Measurements from ENCODE around the gene ELF3. TPM values are rescaled to one million over a fixed set of nuclear protein-coding genes. Genes with fewer than 3 reads are reported as not detected.
A peak's percentile ranks its signal among the peaks of the same experiment; 100 is the strongest.

Gene ELF3
- total and polyA plus RNA-seq, 2 of the 13 experiments (the other 11 are each of a cell fraction or from before 2014, with no cell fraction given), result 11.5 to 55.1 TPM

DNA sequence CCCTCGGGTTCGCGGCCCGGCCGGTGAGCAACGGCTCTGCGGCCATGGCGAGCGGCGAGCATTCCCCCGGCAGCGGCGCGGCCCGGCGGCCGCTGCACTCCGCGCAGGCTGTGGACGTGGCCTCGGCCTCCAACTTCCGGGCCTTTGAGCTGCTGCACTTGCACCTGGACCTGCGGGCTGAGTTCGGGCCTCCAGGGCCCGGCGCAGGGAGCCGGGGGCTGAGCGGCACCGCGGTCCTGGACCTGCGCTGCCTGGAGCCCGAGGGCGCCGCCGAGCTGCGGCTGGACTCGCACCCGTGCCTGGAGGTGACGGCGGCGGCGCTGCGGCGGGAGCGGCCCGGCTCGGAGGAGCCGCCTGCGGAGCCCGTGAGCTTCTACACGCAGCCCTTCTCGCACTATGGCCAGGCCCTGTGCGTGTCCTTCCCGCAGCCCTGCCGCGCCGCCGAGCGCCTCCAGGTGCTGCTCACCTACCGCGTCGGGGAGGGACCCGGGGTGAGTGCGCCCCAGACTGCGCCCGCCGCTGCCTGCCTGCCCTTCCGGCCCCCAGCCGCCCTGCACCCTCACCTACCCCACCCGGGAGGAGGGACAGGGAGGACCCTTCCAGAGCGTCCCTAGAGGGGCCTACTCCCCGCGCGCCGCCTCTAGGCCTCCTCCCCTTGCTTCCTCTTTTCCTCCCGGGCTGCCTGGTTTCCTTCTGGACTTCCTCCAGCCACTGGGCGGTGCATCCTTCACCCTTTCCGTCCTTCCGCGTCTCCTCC, 27.6 kb upstream of the ELF3 start, which contains the start of gene RNPEP (continued):
- TF ChIP-seq CEBPG (CRISPR knock-in tag; IDR thresholded peaks at IDR 0.05) (no peak), NCOA2 (CRISPR knock-in tag; IDR thresholded peaks at IDR 0.05) (no peak), MAF1 (CRISPR knock-in tag; IDR thresholded peaks at IDR 0.05; ENCODE audit: borderline replicate concordance) (peak; percentile 76; the same call in 1 of the 2 replicates), MATR3 (CRISPR knock-in tag; IDR thresholded peaks at IDR 0.05) (no peak), SALL1 (CRISPR knock-in tag; IDR thresholded peaks at IDR 0.05) (peak; percentile 76), ZNF773 (CRISPR knock-in tag; IDR thresholded peaks at IDR 0.05; ENCODE audit: borderline replicate concordance) (peak; percentile 21; the same call in 1 of the 2 replicates), ZNF772 (CRISPR knock-in tag; IDR thresholded peaks at IDR 0.05) (peak; percentile 68; the same call in 1 of the 2 replicates), ZNF101 (CRISPR knock-in tag; IDR thresholded peaks at IDR 0.05; ENCODE audit: borderline replicate concordance, low read depth) (0 out of 2 replicates have a peak, but pooled peaks have one; percentile 27), POLR2AphosphoS5 (IDR thresholded peaks at IDR 0.05; ENCODE audit: low read depth, low read length) (peak; percentile 54), RNF219 (CRISPR knock-in tag; IDR thresholded peaks at IDR 0.05) (no peak), NCOA1 (CRISPR knock-in tag; IDR thresholded peaks at IDR 0.05) (0 out of 2 replicates have a peak, but pooled peaks have one; percentile 52), DMAP1 (CRISPR knock-in tag; IDR thresholded peaks at IDR 0.05) (peak; percentile 66; the same call in 1 of the 2 replicates), TBL1XR1 (IDR thresholded peaks at IDR 0.05; ENCODE audit: borderline replicate concordance, low read length, partially characterized antibody) (no peak), ZNF335 (CRISPR knock-in tag; IDR thresholded peaks at IDR 0.05) (no peak), RFXAP (CRISPR knock-in tag; IDR thresholded peaks at IDR 0.05; ENCODE audit: borderline replicate concordance) (0 out of 2 replicates have a peak, but pooled peaks have one; percentile 7)
- TF ChIP-seq, protein P1, sequence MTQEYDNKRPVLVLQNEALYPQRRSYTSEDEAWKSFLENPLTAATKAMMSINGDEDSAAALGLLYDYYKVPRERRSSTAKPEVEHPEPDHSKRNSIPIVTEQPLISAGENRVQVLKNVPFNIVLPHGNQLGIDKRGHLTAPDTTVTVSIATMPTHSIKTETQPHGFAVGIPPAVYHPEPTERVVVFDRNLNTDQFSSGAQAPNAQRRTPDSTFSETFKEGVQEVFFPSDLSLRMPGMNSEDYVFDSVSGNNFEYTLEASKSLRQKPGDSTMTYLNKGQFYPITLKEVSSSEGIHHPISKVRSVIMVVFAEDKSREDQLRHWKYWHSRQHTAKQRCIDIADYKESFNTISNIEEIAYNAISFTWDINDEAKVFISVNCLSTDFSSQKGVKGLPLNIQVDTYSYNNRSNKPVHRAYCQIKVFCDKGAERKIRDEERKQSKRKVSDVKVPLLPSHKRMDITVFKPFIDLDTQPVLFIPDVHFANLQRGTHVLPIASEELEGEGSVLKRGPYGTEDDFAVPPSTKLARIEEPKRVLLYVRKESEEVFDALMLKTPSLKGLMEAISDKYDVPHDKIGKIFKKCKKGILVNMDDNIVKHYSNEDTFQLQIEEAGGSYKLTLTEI (CRISPR knock-in tag; conservative IDR thresholded peaks at IDR 0.05), result no peak
- TF ChIP-seq, protein P2, sequence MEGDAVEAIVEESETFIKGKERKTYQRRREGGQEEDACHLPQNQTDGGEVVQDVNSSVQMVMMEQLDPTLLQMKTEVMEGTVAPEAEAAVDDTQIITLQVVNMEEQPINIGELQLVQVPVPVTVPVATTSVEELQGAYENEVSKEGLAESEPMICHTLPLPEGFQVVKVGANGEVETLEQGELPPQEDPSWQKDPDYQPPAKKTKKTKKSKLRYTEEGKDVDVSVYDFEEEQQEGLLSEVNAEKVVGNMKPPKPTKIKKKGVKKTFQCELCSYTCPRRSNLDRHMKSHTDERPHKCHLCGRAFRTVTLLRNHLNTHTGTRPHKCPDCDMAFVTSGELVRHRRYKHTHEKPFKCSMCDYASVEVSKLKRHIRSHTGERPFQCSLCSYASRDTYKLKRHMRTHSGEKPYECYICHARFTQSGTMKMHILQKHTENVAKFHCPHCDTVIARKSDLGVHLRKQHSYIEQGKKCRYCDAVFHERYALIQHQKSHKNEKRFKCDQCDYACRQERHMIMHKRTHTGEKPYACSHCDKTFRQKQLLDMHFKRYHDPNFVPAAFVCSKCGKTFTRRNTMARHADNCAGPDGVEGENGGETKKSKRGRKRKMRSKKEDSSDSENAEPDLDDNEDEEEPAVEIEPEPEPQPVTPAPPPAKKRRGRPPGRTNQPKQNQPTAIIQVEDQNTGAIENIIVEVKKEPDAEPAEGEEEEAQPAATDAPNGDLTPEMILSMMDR (CRISPR knock-in tag; IDR thresholded peaks at IDR 0.05), result peak; percentile 39; the same call in 1 of the 2 replicates
- TF ChIP-seq, protein P3, sequence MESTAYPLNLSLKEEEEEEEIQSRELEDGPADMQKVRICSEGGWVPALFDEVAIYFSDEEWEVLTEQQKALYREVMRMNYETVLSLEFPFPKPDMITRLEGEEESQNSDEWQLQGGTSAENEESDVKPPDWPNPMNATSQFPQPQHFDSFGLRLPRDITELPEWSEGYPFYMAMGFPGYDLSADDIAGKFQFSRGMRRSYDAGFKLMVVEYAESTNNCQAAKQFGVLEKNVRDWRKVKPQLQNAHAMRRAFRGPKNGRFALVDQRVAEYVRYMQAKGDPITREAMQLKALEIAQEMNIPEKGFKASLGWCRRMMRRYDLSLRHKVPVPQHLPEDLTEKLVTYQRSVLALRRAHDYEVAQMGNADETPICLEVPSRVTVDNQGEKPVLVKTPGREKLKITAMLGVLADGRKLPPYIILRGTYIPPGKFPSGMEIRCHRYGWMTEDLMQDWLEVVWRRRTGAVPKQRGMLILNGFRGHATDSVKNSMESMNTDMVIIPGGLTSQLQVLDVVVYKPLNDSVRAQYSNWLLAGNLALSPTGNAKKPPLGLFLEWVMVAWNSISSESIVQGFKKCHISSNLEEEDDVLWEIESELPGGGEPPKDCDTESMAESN (CRISPR knock-in tag; conservative IDR thresholded peaks at IDR 0.05), result peak; percentile 69; the same call in 1 of the 2 replicates
- TF ChIP-seq, protein P4, sequence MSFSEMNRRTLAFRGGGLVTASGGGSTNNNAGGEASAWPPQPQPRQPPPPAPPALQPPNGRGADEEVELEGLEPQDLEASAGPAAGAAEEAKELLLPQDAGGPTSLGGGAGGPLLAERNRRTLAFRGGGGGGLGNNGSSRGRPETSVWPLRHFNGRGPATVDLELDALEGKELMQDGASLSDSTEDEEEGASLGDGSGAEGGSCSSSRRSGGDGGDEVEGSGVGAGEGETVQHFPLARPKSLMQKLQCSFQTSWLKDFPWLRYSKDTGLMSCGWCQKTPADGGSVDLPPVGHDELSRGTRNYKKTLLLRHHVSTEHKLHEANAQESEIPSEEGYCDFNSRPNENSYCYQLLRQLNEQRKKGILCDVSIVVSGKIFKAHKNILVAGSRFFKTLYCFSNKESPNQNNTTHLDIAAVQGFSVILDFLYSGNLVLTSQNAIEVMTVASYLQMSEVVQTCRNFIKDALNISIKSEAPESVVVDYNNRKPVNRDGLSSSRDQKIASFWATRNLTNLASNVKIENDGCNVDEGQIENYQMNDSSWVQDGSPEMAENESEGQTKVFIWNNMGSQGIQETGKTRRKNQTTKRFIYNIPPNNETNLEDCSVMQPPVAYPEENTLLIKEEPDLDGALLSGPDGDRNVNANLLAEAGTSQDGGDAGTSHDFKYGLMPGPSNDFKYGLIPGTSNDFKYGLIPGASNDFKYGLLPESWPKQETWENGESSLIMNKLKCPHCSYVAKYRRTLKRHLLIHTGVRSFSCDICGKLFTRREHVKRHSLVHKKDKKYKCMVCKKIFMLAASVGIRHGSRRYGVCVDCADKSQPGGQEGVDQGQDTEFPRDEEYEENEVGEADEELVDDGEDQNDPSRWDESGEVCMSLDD (CRISPR knock-in tag; IDR thresholded peaks at IDR 0.05; ENCODE audit: borderline replicate concordance), result no peak
